ENCODE data around the gene RNH1. TPM values are rescaled to one million over a fixed set of nuclear protein-coding genes. Genes with fewer than 3 reads are reported as not detected.
"Not testable (repeated sequence)": the region's sequence is repeated elsewhere in the genome, so short reads cannot be mapped to it uniquely, and the experiment has no call there.

Gene RNH1
- total RNA-seq, 1 experiment from 2014 or later, result 180 TPM

- in situ Hi-C loops (cut with HindIII; ENCODE audit: low pct_unique_long_range_greater_than_20kb, low sequenced_read_pairs), result no loop called here
- no peak for DNase-seq (ENCODE audit: low read depth, low spot score)
Observed at GRCh38 chr11:471468-472145, 35.4 kb downstream of the RNH1 start.

- DNase-seq (ENCODE audit: low read depth, low spot score), result peak; percentile 92
- in situ Hi-C loops (cut with HindIII; ENCODE audit: low pct_unique_long_range_greater_than_20kb, low sequenced_read_pairs), result no loop called here
Observed at GRCh38 chr11:469684-470560, 37.1 kb downstream of the RNH1 start.

- in situ Hi-C loops (cut with HindIII; ENCODE audit: low pct_unique_long_range_greater_than_20kb, low sequenced_read_pairs); DNase-seq (ENCODE audit: low read depth, low spot score): not testable (repeated sequence)
Observed at GRCh38 chr11:469026-469683, 37.9 kb downstream of the RNH1 start.

GRCh38 chr11:468493-468892 is 38.5 kb downstream of the RNH1 start:
- in situ Hi-C loops (cut with HindIII; ENCODE audit: low pct_unique_long_range_greater_than_20kb, low sequenced_read_pairs), result no loop called here
- DNase-seq (ENCODE audit: low read depth, low spot score), result no peak

- in situ Hi-C loops (cut with HindIII; ENCODE audit: low pct_unique_long_range_greater_than_20kb, low sequenced_read_pairs), result no loop called here
- DNase-seq (ENCODE audit: low read depth, low spot score), result no peak
Observed at GRCh38 chr11:468036-468435, 39.0 kb downstream of the RNH1 start.

- DNase-seq (ENCODE audit: low read depth, low spot score), result no peak
- in situ Hi-C loops (cut with HindIII; ENCODE audit: low pct_unique_long_range_greater_than_20kb, low sequenced_read_pairs), result no loop called here
Observed at GRCh38 chr11:465896-466530, 41.0 kb downstream of the RNH1 start.

- DNase-seq (ENCODE audit: low read depth, low spot score), result no peak
- in situ Hi-C loops (cut with HindIII; ENCODE audit: low pct_unique_long_range_greater_than_20kb, low sequenced_read_pairs), result no loop called here
Observed at GRCh38 chr11:464316-464715, 42.7 kb downstream of the RNH1 start.

GRCh38 chr11:462107-462890 is 44.7 kb downstream of the RNH1 start:
- in situ Hi-C loops (cut with HindIII; ENCODE audit: low pct_unique_long_range_greater_than_20kb, low sequenced_read_pairs), result no loop called here
- no peak for DNase-seq (ENCODE audit: low read depth, low spot score)

GRCh38 chr11:461626-462025 is 45.4 kb downstream of the RNH1 start:
- in situ Hi-C loops (cut with HindIII; ENCODE audit: low pct_unique_long_range_greater_than_20kb, low sequenced_read_pairs), result no loop called here
- DNase-seq (ENCODE audit: low read depth, low spot score), result no peak

GRCh38 chr11:460331-461199 is 46.5 kb downstream of the RNH1 start:
- in situ Hi-C loops (cut with HindIII; ENCODE audit: low pct_unique_long_range_greater_than_20kb, low sequenced_read_pairs), result no loop called here
- no peak for DNase-seq (ENCODE audit: low read depth, low spot score)

- DNase-seq (ENCODE audit: low read depth, low spot score), result no peak
- in situ Hi-C loops (cut with HindIII; ENCODE audit: low pct_unique_long_range_greater_than_20kb, low sequenced_read_pairs), result no loop called here
Observed at GRCh38 chr11:459511-460220, 47.4 kb downstream of the RNH1 start.

GRCh38 chr11:457111-457760 is 49.8 kb downstream of the RNH1 start:
- in situ Hi-C loops (cut with HindIII; ENCODE audit: low pct_unique_long_range_greater_than_20kb, low sequenced_read_pairs), result no loop called here
- no peak for DNase-seq (ENCODE audit: low read depth, low spot score)

- no peak for DNase-seq (ENCODE audit: low read depth, low spot score)
- in situ Hi-C loops (cut with HindIII; ENCODE audit: low pct_unique_long_range_greater_than_20kb, low sequenced_read_pairs), result no loop called here
Observed at GRCh38 chr11:456533-456932, 50.5 kb downstream of the RNH1 start.

- in situ Hi-C loops (cut with HindIII; ENCODE audit: low pct_unique_long_range_greater_than_20kb, low sequenced_read_pairs), result no loop called here
- DNase-seq (ENCODE audit: low read depth, low spot score), result no peak
Observed at GRCh38 chr11:455566-456147, 51.4 kb downstream of the RNH1 start.
